HEK293 (cell line): ENCODE data around the gene NBPF9.
"Not testable (repeated sequence)": the region's sequence is repeated elsewhere in the genome, so short reads cannot be mapped to it uniquely, and the experiment has no call there.

Experiments
- CTCF ChIA-PET: fragments of 350-600 bp; formaldehyde crosslinking; extraction: SDS; loops from one replicate; lab custom pipeline; 2021; ENCODE audit warnings: antibody characterized with exemption; lab: Yijun Ruan, JAX
- POLR2A ChIA-PET: fragments of 300-600 bp; formaldehyde crosslinking; extraction: SDS; loops from one replicate; lab custom pipeline; 2020; ENCODE audit warnings: antibody characterized with exemption, inconsistent platforms; lab: Yijun Ruan, JAX
- H3K27ac ChIP-seq: fragments of 200-500 bp; sonication (Bioruptor generic); 2 replicates; pipeline ENCODE4 v1.5.1; 2014; ENCODE audit warnings: low read depth, low read length, control low read depth, inconsistent platforms; ENCODE audit errors: extremely low read depth
- H3K36me3 ChIP-seq, 2 experiments: fragments of 200-500 bp in 1 of 2; sonication (Bioruptor generic) in 1 of 2; 1 replicate in 1 of 2; 2 replicates in 1 of 2; pipeline ENCODE4 v1.5.1; 2014 to 2017; ENCODE audit warnings: inconsistent platforms in 2 of 2, low read length in 2 of 2; ENCODE audit not compliant: control insufficient read depth in 2 of 2, insufficient read depth in 1 of 2
- H3K4me1 ChIP-seq: fragments of 200-500 bp; sonication (Bioruptor generic); 2 replicates; pipeline ENCODE4 v1.5.1; 2014; ENCODE audit warnings: mild to moderate bottlenecking, low read length, inconsistent platforms; ENCODE audit not compliant: control insufficient read depth, insufficient read depth
- H3K4me3 ChIP-seq: 2 replicates; pipeline ENCODE4 v1.5.1; 2011; ENCODE audit warnings: low read depth, mild to moderate bottlenecking, control low read depth, low read length, moderate library complexity
- H3K9me3 ChIP-seq: fragments of 200-500 bp; sonication (Bioruptor generic); 2 replicates; pipeline ENCODE4 v1.5.1; 2014; ENCODE audit warnings: low read depth, low read length, inconsistent platforms; ENCODE audit not compliant: control insufficient read depth, insufficient read depth
- SCRT2 ChIP-seq: fragments of 450-650 bp; formaldehyde crosslinking; IDR thresholded peaks from 2 replicates; pipeline ENCODE4 v1.5.1; 2016; ENCODE audit warnings: missing biosample characterization, missing genetic modification characterization
- ZBTB17 ChIP-seq: fragments of 450-650 bp; formaldehyde crosslinking; IDR thresholded peaks from 2 replicates; pipeline ENCODE4 v1.5.1; 2016; ENCODE audit warnings: missing biosample characterization, missing genetic modification characterization
- ZNF341 ChIP-seq: fragments of 450-650 bp; formaldehyde crosslinking; IDR thresholded peaks from 2 replicates; pipeline ENCODE4; 2016; ENCODE audit warnings: low read depth, missing biosample characterization, missing genetic modification characterization
- ZSCAN30 ChIP-seq: fragments of 450-650 bp; IDR thresholded peaks from 2 replicates; pipeline ENCODE4 v1.5.1; 2018; ENCODE audit warnings: missing biosample characterization, mild to moderate bottlenecking, missing genetic modification characterization, moderate library complexity
- TF ChIP-seq, protein P1 (sequence below): fragments of 450-650 bp; formaldehyde crosslinking; optimal IDR thresholded peaks from 2 replicates; pipeline ENCODE3; 2016; ENCODE audit warnings: missing biosample characterization, mild to moderate bottlenecking, missing genetic modification characterization

The NBPF9 gene, protein sequence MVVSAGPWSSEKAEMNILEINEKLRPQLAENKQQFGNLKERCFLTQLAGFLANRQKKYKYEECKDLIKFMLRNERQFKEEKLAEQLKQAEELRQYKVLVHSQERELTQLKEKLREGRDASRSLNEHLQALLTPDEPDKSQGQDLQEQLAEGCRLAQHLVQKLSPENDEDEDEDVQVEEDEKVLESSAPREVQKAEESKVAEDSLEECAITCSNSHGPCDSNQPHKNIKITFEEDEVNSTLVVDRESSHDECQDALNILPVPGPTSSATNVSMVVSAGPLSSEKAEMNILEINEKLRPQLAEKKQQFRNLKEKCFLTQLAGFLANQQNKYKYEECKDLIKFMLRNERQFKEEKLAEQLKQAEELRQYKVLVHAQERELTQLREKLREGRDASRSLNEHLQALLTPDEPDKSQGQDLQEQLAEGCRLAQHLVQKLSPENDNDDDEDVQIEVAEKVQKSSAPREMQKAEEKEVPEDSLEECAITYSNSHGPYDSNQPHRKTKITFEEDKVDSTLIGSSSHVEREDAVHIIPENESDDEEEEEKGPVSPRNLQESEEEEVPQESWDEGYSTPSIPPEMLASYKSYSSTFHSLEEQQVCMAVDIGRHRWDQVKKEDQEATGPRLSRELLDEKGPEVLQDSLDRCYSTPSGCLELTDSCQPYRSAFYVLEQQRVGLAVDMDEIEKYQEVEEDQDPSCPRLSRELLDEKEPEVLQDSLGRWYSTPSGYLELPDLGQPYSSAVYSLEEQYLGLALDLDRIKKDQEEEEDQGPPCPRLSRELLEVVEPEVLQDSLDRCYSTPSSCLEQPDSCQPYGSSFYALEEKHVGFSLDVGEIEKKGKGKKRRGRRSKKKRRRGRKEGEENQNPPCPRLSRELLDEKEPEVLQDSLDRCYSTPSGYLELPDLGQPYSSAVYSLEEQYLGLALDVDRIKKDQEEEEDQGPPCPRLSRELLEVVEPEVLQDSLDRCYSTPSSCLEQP (N-terminal part only)

DNA sequence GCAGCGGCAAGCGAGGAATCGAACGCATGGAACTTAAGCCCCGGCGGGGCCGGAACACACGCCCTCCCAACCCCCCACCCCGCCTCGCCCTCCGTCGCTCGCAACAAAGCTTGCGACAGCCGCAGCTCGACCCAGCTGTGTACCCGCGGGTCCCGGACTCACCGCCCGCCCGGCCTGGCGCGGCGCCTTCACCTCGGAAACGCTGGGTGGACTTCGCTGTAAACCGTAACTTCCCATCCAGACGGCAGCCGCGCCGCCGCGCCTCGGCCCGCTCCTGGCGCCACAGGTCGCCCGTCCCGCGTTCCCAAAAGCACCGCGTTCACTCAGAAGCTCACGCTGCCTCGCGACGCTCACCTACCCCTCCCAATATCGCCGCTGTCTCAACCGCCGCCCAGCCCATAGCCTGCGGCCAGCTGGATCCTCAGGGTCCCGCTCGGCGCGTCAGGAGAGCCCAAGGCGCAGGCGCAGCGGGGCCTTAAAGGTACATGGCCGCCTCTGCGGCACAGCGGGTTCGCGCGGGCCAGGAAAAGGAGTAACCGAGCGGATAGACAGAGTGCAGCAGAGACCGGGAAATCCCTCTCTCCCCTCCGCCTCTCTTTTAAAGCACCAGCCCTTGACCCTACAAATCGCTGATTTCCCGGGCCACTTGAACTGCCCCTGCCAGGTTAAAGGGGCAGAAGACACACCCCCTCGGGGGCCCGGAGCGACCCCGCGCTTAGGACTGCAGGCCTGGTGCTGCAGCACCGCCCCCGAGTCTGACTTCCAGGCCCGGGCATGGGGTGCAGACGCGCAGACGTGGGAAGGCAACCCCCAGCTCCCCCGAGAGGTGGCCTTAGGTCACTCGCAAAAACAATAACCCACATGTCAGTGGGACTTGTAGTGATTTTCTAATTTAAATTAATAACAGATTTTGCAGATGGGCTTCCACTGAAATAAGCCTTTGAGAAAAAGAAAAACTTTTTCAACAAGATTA lies at the start of gene NBPF9:
Gene NBPF9 (minus strand): TSS at position 443 of the 973 bp plus-strand sequence. CDS start 21,412 bp downstream, outside the sequence.
- H3K36me3 ChIP-seq, H3K4me1 ChIP-seq, CTCF ChIA-PET, POLR2A ChIA-PET, H3K9me3 ChIP-seq: not testable (repeated sequence)
- peak within 1 kb of the TSS; percentile 40 for H3K4me3 ChIP-seq
- TF ChIP-seq ZSCAN30 (tag by site-specific recombination): 0 out of 2 replicates have a peak, but pooled peaks have one; percentile 30
- TF ChIP-seq ZNF341 (tag by site-specific recombination): peak; percentile 48
- TF ChIP-seq, protein P1, sequence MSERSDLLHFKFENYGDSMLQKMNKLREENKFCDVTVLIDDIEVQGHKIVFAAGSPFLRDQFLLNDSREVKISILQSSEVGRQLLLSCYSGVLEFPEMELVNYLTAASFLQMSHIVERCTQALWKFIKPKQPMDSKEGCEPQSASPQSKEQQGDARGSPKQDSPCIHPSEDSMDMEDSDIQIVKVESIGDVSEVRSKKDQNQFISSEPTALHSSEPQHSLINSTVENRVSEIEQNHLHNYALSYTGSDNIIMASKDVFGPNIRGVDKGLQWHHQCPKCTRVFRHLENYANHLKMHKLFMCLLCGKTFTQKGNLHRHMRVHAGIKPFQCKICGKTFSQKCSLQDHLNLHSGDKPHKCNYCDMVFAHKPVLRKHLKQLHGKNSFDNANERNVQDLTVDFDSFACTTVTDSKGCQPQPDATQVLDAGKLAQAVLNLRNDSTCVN (tag by site-specific recombination): peak; percentile 74
- peak; percentile 71 for TF ChIP-seq SCRT2 (tag by site-specific recombination)
- TF ChIP-seq ZBTB17 (tag by site-specific recombination): 0 out of 2 replicates have a peak, but pooled peaks have one; percentile 53
- peak within 1 kb of the TSS; percentile 37; the same call in 1 of the 2 replicates for H3K27ac ChIP-seq

GRCh38 chr1:149149909-149150308 lies 46.6 kb upstream of the NBPF9 start:
- H3K27ac ChIP-seq, CTCF ChIA-PET, H3K4me1 ChIP-seq, H3K36me3 ChIP-seq, H3K9me3 ChIP-seq, H3K4me3 ChIP-seq, POLR2A ChIA-PET: not testable (repeated sequence)

DNA sequence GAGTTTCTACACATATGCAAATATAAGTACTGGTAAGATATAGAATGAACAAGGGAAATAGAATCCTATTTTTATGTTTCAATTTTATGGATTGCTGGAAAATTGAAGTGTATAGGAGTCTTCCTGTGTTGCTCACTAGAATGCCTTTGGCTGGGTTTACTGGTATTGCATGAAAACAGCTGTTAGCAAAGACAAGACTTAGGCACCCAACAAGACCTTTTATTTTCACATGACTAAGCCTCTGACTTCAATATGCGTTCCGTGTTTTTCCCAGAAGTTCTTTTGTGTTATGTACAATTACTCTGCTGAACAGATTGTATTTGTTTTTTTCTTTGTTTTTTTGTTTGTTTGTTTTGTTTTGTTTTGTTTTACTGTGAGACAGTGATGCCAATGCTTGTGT lies 34.2 kb upstream of the NBPF9 start:
- CTCF ChIA-PET: not testable (repeated sequence)

DNA sequence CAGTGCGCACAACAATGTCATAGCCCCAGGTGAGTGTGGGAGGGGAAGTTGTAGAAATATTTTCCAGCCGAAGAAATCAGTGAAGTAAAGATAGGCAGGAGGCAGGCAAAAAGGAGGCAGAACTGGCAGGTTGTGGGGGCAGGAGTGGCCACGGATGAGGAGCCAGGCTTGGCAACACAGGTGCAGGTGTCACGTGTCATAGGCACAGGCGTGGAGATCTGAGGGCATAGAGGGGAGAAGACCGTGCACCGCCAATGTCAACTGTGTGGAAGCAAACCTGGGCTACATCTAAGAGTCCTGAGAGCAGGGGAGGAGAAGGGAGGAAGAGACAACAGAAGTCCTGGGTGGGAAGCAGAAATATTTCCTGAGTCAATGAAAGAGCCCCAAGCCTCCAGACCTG lies 27.6 kb upstream of the NBPF9 start:
- H3K36me3 ChIP-seq, H3K4me3 ChIP-seq, CTCF ChIA-PET, H3K27ac ChIP-seq, POLR2A ChIA-PET, H3K4me1 ChIP-seq, H3K9me3 ChIP-seq: not testable (repeated sequence)

More for the DNA sequence above, 34.2 kb upstream of the NBPF9 start:
- POLR2A ChIA-PET, H3K4me3 ChIP-seq, H3K9me3 ChIP-seq, H3K4me1 ChIP-seq, H3K27ac ChIP-seq, H3K36me3 ChIP-seq: not testable (repeated sequence)

- H3K4me1 ChIP-seq, H3K4me3 ChIP-seq, H3K36me3 ChIP-seq, H3K27ac ChIP-seq, CTCF ChIA-PET, POLR2A ChIA-PET, H3K9me3 ChIP-seq: not testable (repeated sequence)
Observed at GRCh38 chr1:149129245-149129644, 25.9 kb upstream of the NBPF9 start.

DNA sequence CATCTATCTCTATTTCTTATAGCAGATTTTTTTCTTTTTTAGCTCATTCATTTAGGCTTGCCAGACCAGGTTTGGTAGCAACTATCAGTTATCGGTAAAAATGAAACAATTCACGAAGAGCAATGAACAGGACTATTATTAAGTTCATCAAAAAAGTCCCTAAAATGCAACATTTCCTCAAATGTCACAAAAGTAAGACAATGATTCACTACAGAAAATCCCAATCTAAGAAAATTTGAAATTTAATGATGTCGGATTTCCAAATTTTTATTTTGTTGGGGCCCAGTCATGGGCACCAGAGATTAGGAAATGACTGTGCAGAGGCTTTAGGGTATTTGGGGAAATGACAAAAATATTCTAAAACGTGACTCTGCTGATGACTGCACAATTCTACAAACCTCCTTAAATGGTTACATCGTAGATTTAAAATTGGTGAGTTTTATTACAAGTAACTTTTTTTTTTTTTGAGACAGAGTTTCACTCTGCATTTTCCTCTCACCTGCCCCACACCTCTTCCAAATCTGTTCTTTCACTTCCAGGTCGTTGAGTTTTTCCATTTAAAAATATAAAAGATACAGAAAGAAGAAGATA lies 23.3 kb upstream of the NBPF9 start:
- CTCF ChIA-PET, H3K27ac ChIP-seq, H3K4me3 ChIP-seq, H3K36me3 ChIP-seq, H3K9me3 ChIP-seq, POLR2A ChIA-PET, H3K4me1 ChIP-seq: not testable (repeated sequence)

DNA sequence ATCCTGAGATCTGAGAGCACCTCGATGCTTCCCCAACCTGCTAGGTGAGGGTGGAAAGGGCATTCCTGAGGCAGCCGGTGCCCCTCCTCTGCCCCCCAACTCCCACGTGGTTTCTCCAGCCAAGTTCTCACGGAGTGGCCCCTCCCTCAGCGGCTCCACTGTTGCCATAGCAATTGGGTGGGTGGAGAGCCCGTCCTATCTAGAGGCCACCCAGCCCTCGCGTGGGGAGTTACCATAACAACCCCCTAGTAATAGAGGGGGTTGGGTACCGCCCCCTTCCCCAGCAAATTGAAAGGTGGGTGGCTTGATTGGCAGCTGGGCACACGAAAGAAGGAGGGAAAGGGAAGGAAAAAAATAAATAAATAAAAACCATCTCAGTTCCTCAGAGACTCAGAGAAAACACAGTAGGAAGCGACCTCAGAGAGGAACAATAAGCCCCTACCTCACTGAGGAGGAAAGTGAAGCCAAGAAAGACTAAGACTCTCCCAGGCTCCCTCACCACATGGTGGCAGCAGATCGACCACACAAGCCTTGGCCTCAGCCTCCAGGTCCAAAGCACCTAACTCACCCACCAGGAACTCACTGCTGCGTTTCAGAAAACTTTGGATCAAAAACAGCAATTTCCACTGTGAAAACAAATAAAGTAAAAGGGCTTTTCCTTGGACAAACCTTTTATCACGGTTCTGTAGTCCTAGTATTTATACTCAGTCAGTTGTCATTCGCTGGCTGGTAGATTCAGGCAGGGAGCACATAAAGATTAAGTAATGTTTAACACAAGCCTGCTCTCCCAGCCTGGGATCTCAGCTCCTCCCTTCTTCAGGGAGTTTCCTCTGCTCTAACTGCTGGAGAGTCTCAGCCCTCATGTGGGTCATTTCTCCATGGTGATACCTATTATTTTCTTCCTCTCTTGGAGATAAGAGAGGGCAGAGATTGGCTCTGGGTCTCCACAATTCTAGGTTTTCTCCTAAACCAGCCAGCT lies 20.9 kb upstream of the NBPF9 start:
- POLR2A ChIA-PET, CTCF ChIA-PET, H3K9me3 ChIP-seq, H3K36me3 ChIP-seq, H3K4me3 ChIP-seq, H3K4me1 ChIP-seq, H3K27ac ChIP-seq: not testable (repeated sequence)
